Hepatocyte (in vitro differentiated cells): ENCODE data around the gene RARA.

ENCODE experiments used
- EZH2 ChIP-seq: fragments of 200-600 bp; sonication (generic); IDR thresholded peaks from 2 replicates; pipeline ENCODE4 v1.6.1; 2016; ENCODE audit warnings: antibody characterized with exemption, mild to moderate bottlenecking, borderline replicate concordance
- EZH2phosphoT487 ChIP-seq: fragments of 200-600 bp; sonication (generic); IDR thresholded peaks from one replicate; pipeline ENCODE4 v1.6.1; 2018; ENCODE audit warnings: antibody characterized with exemption, mild to moderate bottlenecking, low read depth, moderate library complexity; ENCODE audit not compliant: unreplicated experiment, severe bottlenecking
- TF ChIP-seq, protein P1 (sequence below): fragments of 200-600 bp; sonication (generic); IDR thresholded peaks from 2 replicates; pipeline ENCODE4 v1.5.1; 2016; ENCODE audit warnings: antibody characterized with exemption, mild to moderate bottlenecking; ENCODE audit not compliant: poor library complexity

DNA sequence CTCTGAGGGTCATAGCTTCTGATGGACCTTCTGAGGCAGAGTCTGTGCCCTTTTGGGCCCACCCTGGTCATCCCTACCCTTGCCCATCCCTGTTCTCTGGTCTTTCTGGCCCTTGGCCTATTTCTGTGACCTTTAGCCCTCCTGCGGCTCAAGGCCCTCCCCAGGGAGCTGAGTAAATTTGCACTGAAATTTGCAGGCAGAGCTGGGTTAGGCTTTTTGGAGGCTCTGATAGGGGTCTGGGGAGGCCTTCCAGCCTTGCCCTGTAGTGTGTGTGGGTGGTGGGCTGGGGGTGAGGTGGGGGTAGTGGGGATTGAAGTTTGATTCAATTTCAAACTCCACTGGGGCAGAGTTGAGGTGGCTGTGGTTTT lies 17.8 kb downstream of the RARA start:
- TF ChIP-seq EZH2phosphoT487 (no peak), EZH2 (no peak)
- TF ChIP-seq, protein P1, sequence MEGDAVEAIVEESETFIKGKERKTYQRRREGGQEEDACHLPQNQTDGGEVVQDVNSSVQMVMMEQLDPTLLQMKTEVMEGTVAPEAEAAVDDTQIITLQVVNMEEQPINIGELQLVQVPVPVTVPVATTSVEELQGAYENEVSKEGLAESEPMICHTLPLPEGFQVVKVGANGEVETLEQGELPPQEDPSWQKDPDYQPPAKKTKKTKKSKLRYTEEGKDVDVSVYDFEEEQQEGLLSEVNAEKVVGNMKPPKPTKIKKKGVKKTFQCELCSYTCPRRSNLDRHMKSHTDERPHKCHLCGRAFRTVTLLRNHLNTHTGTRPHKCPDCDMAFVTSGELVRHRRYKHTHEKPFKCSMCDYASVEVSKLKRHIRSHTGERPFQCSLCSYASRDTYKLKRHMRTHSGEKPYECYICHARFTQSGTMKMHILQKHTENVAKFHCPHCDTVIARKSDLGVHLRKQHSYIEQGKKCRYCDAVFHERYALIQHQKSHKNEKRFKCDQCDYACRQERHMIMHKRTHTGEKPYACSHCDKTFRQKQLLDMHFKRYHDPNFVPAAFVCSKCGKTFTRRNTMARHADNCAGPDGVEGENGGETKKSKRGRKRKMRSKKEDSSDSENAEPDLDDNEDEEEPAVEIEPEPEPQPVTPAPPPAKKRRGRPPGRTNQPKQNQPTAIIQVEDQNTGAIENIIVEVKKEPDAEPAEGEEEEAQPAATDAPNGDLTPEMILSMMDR: no peak
